HG02763 (cell line): ENCODE measurements around the gene UBASH3B.
"Not testable (repeated sequence)": the region's sequence is repeated elsewhere in the genome, so short reads cannot be mapped to it uniquely, and the experiment has no call there.

Experiments
- ATAC-seq: cut with Tn5 transposase; IDR thresholded peaks from one replicate; pipeline ENCODE4 v1.9.1; 2021; ENCODE audit warnings: mild to moderate bottlenecking, moderate library complexity; ENCODE audit not compliant: unreplicated experiment

The UBASH3B gene, protein sequence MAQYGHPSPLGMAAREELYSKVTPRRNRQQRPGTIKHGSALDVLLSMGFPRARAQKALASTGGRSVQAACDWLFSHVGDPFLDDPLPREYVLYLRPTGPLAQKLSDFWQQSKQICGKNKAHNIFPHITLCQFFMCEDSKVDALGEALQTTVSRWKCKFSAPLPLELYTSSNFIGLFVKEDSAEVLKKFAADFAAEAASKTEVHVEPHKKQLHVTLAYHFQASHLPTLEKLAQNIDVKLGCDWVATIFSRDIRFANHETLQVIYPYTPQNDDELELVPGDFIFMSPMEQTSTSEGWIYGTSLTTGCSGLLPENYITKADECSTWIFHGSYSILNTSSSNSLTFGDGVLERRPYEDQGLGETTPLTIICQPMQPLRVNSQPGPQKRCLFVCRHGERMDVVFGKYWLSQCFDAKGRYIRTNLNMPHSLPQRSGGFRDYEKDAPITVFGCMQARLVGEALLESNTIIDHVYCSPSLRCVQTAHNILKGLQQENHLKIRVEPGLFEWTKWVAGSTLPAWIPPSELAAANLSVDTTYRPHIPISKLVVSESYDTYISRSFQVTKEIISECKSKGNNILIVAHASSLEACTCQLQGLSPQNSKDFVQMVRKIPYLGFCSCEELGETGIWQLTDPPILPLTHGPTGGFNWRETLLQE

GRCh38 chr11:122655527-122656072 lies at the start of gene UBASH3B:
Gene UBASH3B, plus strand, starts transcription at chr11:122655722. Its CDS starts 328 bp downstream, at chr11:122656050.
- peak; percentile 81 for ATAC-seq

DNA sequence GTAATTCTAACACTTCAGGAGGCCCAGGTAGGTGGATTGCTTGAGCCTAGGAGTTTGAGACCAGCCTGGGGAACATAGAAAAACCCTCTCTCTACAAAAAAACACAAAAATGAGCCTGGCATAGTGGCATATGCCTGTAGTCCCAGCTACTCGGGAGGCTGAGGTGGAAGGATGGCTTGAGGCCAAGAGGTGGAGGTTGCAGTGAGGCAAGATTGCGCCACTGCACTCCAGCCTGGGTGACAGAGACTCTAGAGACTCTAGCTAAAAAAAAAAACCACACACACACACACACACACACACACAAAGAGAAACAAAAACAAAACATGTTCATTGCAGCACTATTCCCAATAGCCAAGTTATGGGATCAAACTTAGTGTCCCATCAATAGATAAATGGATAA lies 48.4 kb upstream of the UBASH3B start:
- ATAC-seq = not testable (repeated sequence)

DNA sequence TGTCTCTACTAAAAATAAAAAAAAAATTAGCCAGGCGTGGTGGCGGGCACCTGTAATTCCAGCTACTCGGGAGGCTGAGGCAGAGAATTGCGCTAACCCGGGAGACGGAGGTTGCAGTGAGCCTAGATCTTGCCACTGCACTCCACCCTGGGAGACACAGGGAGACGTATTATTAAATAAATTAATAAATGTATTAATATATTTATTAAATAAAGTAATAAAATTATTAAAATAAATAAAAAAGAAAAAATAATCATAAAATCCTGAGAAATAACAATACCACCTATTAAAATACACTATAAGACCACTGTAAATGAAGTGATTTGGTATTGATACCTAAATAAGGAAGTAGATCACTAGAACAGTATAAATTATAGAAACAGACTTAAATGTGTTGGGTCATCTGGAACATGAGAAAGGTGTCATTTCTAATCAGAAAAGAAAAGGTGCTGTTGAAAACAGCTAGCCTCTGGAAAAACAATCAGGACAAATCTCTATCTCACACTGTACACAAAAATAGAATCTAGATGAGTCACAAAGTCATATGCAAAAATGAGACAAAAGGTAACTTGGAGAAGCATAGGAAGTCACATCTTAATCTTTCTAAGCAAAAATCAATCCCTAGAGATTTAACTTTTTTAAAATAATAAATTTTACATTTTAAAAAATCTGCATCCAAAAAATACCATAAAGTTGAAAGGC lies 43.2 kb upstream of the UBASH3B start:
- ATAC-seq = no peak

- ATAC-seq = no peak
These were observed 38.8 kb upstream of the UBASH3B start for GRCh38 chr11:122616718-122617117.

- no peak for ATAC-seq
These were observed 38.2 kb upstream of the UBASH3B start for GRCh38 chr11:122617297-122617696.

- ATAC-seq = no peak
These were observed 37.6 kb upstream of the UBASH3B start for GRCh38 chr11:122617926-122618325.

DNA sequence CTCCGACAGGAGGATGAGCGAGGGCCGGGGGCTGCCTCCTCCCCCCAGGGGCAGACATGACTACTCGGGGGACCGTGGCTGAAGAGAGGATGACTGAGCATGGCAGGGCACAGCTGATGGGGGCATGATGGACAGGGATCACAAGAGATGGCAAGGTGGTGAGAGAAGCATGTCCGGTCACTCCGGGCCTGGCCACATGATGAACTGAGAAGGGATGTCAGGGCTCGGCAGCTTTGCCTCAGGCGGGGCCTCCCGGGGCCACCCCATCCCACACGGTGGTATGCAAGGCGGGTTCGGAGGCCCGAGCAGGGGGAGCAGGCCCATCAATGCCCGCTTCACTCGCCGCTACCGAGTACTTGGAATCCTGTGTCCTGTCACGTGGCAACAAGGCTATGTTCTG lies 36.6 kb upstream of the UBASH3B start:
- ATAC-seq = no peak

DNA sequence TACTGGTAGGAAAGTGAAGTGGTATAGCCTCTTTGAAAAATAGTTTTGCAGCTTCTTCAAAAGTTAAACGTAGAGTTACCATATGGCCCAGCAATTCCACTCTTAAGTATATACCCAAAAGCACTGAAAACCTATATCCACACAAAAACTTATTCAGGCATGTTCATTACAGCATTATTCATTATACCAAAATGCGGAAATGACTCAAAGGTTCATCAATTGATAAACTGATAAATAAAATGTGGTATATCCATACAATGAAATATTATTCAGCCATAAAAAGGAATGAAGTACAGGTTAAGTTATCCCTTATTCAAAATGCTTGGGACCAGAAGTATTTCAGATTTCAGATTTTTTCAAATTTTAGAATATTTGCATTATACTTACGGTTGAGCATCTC lies 35.8 kb upstream of the UBASH3B start:
- ATAC-seq = no peak

- ATAC-seq = not testable (repeated sequence)
These were observed 30.0 kb upstream of the UBASH3B start for GRCh38 chr11:122625501-122625900.

- ATAC-seq = no peak
These were observed 29.4 kb upstream of the UBASH3B start for GRCh38 chr11:122625976-122626665.

GRCh38 chr11:122627745-122628144 lies 27.8 kb upstream of the UBASH3B start:
- no peak for ATAC-seq

DNA sequence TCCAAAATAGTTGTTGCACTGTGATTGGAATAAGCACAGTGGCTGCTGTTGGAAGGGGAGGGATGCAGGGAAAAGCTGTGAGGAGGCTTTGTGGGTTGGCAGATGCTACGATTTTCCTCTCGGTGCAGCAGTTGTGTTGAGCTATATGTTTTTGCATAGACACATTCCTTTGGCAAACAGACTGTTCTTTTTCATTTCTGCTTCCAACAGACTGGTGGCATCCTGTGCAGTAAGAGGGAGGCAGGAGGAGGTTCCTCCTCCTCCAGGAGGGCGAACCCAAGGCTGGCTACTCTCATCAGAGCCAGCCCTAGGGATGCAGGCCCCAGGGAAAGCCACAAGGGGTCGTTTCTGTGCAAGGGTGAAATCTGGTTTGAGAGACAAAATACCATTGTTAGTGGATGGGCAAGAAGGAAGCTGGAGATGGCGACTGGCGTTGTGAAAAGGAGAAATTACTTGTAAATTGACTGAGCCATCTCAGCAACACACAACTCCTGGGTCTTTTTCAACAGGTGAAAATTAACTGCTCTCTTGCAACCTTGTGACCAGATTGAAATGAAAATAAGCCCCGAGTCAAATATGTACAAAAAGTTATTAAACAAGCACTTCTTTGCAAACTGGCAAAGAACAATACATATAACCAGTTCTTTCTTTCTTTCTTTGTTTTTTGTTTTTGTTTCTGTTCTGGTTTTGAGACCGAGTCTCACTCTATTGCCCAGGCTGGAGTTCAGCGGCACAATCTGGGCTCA lies 26.5 kb upstream of the UBASH3B start:
- ATAC-seq = no peak

- ATAC-seq = no peak
These were observed 23.2 kb upstream of the UBASH3B start for GRCh38 chr11:122632181-122632824.

- no peak for ATAC-seq
These were observed 22.2 kb upstream of the UBASH3B start for GRCh38 chr11:122633219-122633829.

DNA sequence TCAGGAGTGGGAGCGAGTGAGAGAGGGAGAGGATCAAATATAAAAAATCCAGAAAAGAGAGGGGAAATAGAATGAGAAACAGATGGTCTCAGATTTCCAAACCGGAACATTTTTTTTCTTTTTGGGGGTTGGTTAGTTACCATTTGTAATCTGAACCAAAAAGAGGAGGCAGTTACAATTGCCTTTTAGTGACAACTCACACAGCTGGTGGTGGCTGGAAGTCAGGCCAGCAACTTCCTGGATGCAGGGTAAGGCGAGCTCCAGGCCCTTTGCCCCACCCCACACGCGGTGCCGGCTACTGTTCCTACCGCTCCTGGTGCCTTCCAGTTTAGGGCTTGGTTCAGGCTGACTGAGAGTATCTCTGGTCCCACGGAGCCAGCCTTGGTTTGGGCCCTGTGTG lies 21.0 kb upstream of the UBASH3B start:
- ATAC-seq = no peak

GRCh38 chr11:122637541-122637940 lies 18.0 kb upstream of the UBASH3B start:
- no peak for ATAC-seq

DNA sequence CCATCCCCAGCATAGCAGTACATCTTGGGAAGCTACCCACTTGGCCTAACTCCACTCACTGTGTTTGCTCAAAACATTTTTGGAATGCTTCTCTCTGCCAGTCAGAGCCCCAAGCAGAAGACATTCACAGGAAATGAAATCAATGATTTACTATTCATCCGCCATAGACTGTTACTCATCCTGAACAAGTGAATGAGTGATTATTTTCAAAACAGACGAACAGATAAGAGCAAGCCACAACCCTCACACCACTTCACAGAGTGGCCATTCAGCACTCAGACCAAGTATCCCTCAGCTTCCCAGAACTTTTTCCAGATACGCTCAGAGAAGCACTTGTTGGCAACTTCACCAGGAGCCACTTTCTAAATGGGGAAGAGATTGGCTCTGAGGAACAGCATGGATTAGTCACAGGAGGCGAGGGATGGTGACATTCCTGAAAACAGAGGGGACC lies 13.0 kb upstream of the UBASH3B start:
- no peak for ATAC-seq

- ATAC-seq = no peak
These were observed 12.6 kb upstream of the UBASH3B start for GRCh38 chr11:122642971-122643370.

- ATAC-seq = no peak
These were observed 9.7 kb upstream of the UBASH3B start for GRCh38 chr11:122645847-122646246.
